ENCODE measurements around the gene UBE2S. TPM values are rescaled to one million over a fixed set of nuclear protein-coding genes. Genes with fewer than 3 reads are reported as not detected.

The UBE2S gene
- total RNA-seq, 2 experiments from 2014 or later: 50.9 to 62.9 TPM

GRCh38 chr19:55365245-55365644, 42.3 kb downstream of the UBE2S start:
- Mint-ChIP-seq H3K4me3 (no peak overlapping the region), H3K4me1 (ENCODE audit: low read depth) (no peaks in the 10 kb centered on the region), H3K27ac (no peak overlapping the region), H3K9me3 (no peaks in the 10 kb centered on the region), H3K36me3 (ENCODE audit: low read depth) (no peaks in the 10 kb centered on the region), H3K27me3 (peaks cover 16% of the 10 kb centered on the region)
- no peak overlapping the region for H3K27ac ChIP-seq (ENCODE audit: low read depth in 1 of 2, low read length in 2 of 2)
- TF ChIP-seq CTCF (IDR thresholded peaks at IDR 0.05): no peak
- no peak for ATAC-seq (ENCODE audit: poor library complexity)
- DNase-seq: no peak
- H3K36me3 ChIP-seq (ENCODE audit: insufficient read depth, low read length): no peaks in the 10 kb centered on the region
- POLR2A ChIA-PET: no interaction called here
- intact Hi-C loops (cut with DNase I, micrococcal nuclease): no loop called here
- peaks cover 17 to 19% of the 10 kb centered on the region in 2 experiments for H3K27me3 ChIP-seq (ENCODE audit: control insufficient read depth in 1 of 2, insufficient read depth in 2 of 2, low read length in 2 of 2)
- CTCF ChIA-PET: no interaction called here
- no peak overlapping the region for H3K4me3 ChIP-seq (ENCODE audit: low read length)
- H3K4me1 ChIP-seq (ENCODE audit: insufficient read depth, low read length): peaks cover 15% of the 10 kb centered on the region
- peaks cover 0 to 16% of the 10 kb centered on the region in 2 experiments for H3K9me3 ChIP-seq (ENCODE audit: control insufficient read depth in 1 of 2, insufficient read depth in 1 of 2, low read length in 2 of 2)

- no peak for TF ChIP-seq CTCF (IDR thresholded peaks at IDR 0.05)
- ATAC-seq (ENCODE audit: poor library complexity): no peak
- H3K4me3 Mint-ChIP-seq: no peak within 1 kb of the TSS
- no peaks in the 10 kb centered on the region for H3K36me3 Mint-ChIP-seq (ENCODE audit: low read depth)
- intact Hi-C loops (cut with DNase I, micrococcal nuclease): no loop called here
- peaks cover 0 to under 1% of the 10 kb centered on the region in 2 experiments for H3K9me3 ChIP-seq (ENCODE audit: control insufficient read depth in 1 of 2, insufficient read depth in 1 of 2, low read length in 2 of 2)
- H3K27me3 ChIP-seq (ENCODE audit: control insufficient read depth in 1 of 2, insufficient read depth in 2 of 2, low read length in 2 of 2): peaks cover 1 to 4% of the 10 kb centered on the region in 2 experiments
- H3K4me3 ChIP-seq (ENCODE audit: low read length): no peak within 1 kb of the TSS
- DNase-seq: no peak
- POLR2A ChIA-PET: no interaction called here
- no peaks in the 10 kb centered on the region for H3K9me3 Mint-ChIP-seq
- H3K27ac Mint-ChIP-seq: no peak within 1 kb of the TSS
- no peak within 1 kb of the TSS for H3K27ac ChIP-seq (ENCODE audit: low read depth in 1 of 2, low read length in 2 of 2)
- no peaks in the 10 kb centered on the region for H3K36me3 ChIP-seq (ENCODE audit: insufficient read depth, low read length)
- no peaks in the 10 kb centered on the region for H3K4me1 ChIP-seq (ENCODE audit: insufficient read depth, low read length)
- peaks cover 10% of the 10 kb centered on the region for H3K27me3 Mint-ChIP-seq
- H3K4me1 Mint-ChIP-seq (ENCODE audit: low read depth): no peaks in the 10 kb centered on the region
- CTCF ChIA-PET: no interaction called here
Measured at GRCh38 chr19:55362990-55363716, 44.4 kb downstream of the UBE2S start, which contains the start of gene GARIN5B. Gene GARIN5B (minus strand): TSS chr19:55363260. CDS start chr19:55363066, 194 bp downstream.

- no peak for DNase-seq
- no peak for ATAC-seq (ENCODE audit: poor library complexity)
- ChIA-PET CTCF (interaction anchor here (0.7 kb wide), 1 partner anchor 22 kb away, joined by 3 read pairs; the partner anchor contains the start of gene TMEM238), POLR2A (interaction anchor here (0.7 kb wide), 1 partner anchor 54 kb away, joined by 4 read pairs; no protein-coding TSS in a partner anchor)
- Mint-ChIP-seq H3K27ac (no peak overlapping the region), H3K4me1 (ENCODE audit: low read depth) (no peaks in the 10 kb centered on the region), H3K9me3 (no peaks in the 10 kb centered on the region), H3K4me3 (no peak overlapping the region), H3K36me3 (ENCODE audit: low read depth) (no peaks in the 10 kb centered on the region), H3K27me3 (peaks cover 8% of the 10 kb centered on the region)
- intact Hi-C loops (cut with DNase I, micrococcal nuclease): no loop called here
- Histone ChIP-seq H3K4me3 (ENCODE audit: low read length) (no peak overlapping the region), H3K9me3 (ENCODE audit: control insufficient read depth in 1 of 2, insufficient read depth in 1 of 2, low read length in 2 of 2) (no peaks in the 10 kb centered on the region), H3K36me3 (ENCODE audit: insufficient read depth, low read length) (no peaks in the 10 kb centered on the region), H3K4me1 (ENCODE audit: insufficient read depth, low read length) (no peaks in the 10 kb centered on the region), H3K27ac (ENCODE audit: low read depth in 1 of 2, low read length in 2 of 2) (no peak overlapping the region), H3K27me3 (ENCODE audit: control insufficient read depth in 1 of 2, insufficient read depth in 2 of 2, low read length in 2 of 2) (no peaks in the 10 kb centered on the region)
- TF ChIP-seq CTCF (IDR thresholded peaks at IDR 0.05): no peak
Measured at GRCh38 chr19:55362174-55362989, 45.2 kb downstream of the UBE2S start.

Data from CD4-positive, alpha-beta T cell (primary cell).